GM12878 (cell line): ENCODE measurements around the gene ESR1.

Source experiments
- CREM ChIP-seq: IDR thresholded peaks from 2 replicates; pipeline ENCODE4 v1.6.1; 2014; ENCODE audit warnings: antibody characterized with exemption, low read depth
- EP300 ChIP-seq, 2 experiments: fragments of 150-350 bp in 1 of 2; IDR thresholded peaks; 2 replicates each; pipeline ENCODE4 v1.6.1; 2011 to 2012; ENCODE audit warnings: low read depth in 2 of 2, low read length in 2 of 2, borderline replicate concordance in 1 of 2, improper control_type of control experiment in 1 of 2, inconsistent platforms in 1 of 2; ENCODE audit not compliant: control insufficient read depth in 1 of 2
- FOXK2 ChIP-seq: fragments of 450-650 bp; IDR thresholded peaks from 2 replicates; pipeline ENCODE4 v1.6.1; 2017; ENCODE audit warnings: mild to moderate bottlenecking, moderate library complexity
- NFYB ChIP-seq: IDR thresholded peaks from 2 replicates; pipeline ENCODE4 v1.6.1; 2011; ENCODE audit warnings: low read depth, mild to moderate bottlenecking, low read length, improper control_type of control experiment, moderate library complexity; ENCODE audit not compliant: insufficient read depth
- NR2C1 ChIP-seq: fragments of 450-650 bp; IDR thresholded peaks from 2 replicates; pipeline ENCODE4 v1.6.1; 2017; ENCODE audit warnings: antibody characterized with exemption, mild to moderate bottlenecking, moderate library complexity
- NRF1 ChIP-seq: conservative IDR thresholded peaks from 2 replicates; pipeline ENCODE4 v1.6.1; 2011; ENCODE audit warnings: mild to moderate bottlenecking, low read depth, low read length, improper control_type of control experiment
- POLR2A ChIP-seq: IDR thresholded peaks from 2 replicates; pipeline ENCODE4 v1.6.1; 2011; ENCODE audit warnings: low read depth, mild to moderate bottlenecking, low read length
- POLR2AphosphoS2 ChIP-seq: IDR thresholded peaks from 2 replicates; pipeline ENCODE4 v1.6.1; 2011; ENCODE audit warnings: low read depth, mild to moderate bottlenecking, low read length, improper control_type of control experiment, moderate library complexity
- TAF1 ChIP-seq: IDR thresholded peaks from 2 replicates; pipeline ENCODE4 v1.6.1; 2011; ENCODE audit warnings: mild to moderate bottlenecking, low read depth, low read length, borderline replicate concordance
- YY1 ChIP-seq: IDR thresholded peaks from 2 replicates; pipeline ENCODE4 v1.6.1; 2011; ENCODE audit warnings: low read depth, mild to moderate bottlenecking, low read length
- TF ChIP-seq, protein P1 (sequence below), 3 experiments: IDR thresholded peaks in 2 of 3; conservative IDR thresholded peaks in 1 of 3; 2 replicates each; pipeline ENCODE4 v1.5.1; 2011; ENCODE audit warnings: low read depth in 3 of 3, low read length in 3 of 3, mild to moderate bottlenecking in 3 of 3, control low read depth in 2 of 3, moderate library complexity in 2 of 3, inconsistent platforms in 1 of 3, mixed read lengths in 1 of 3; ENCODE audit not compliant: control insufficient read depth in 2 of 3, insufficient read depth in 1 of 3; ENCODE audit errors: extremely low read depth in 1 of 3
- TF ChIP-seq, protein P2 (sequence below): IDR thresholded peaks from 2 replicates; pipeline ENCODE4 v1.6.1; 2011; ENCODE audit warnings: low read depth, mild to moderate bottlenecking, low read length, moderate library complexity, borderline replicate concordance; ENCODE audit errors: extremely low read depth

- TF ChIP-seq NRF1 (no peak), YY1 (no peak), CREM (no peak), NFYB (no peak), NR2C1 (no peak), EP300 (IDR thresholded peaks at IDR 0.05; ENCODE audit: borderline replicate concordance in 1 of 2, control insufficient read depth in 1 of 2, low read depth in 2 of 2, low read length in 2 of 2) (no peak), POLR2A (no peak), TAF1 (no peak), POLR2AphosphoS2 (no peak), FOXK2 (no peak)
- TF ChIP-seq, protein P1, sequence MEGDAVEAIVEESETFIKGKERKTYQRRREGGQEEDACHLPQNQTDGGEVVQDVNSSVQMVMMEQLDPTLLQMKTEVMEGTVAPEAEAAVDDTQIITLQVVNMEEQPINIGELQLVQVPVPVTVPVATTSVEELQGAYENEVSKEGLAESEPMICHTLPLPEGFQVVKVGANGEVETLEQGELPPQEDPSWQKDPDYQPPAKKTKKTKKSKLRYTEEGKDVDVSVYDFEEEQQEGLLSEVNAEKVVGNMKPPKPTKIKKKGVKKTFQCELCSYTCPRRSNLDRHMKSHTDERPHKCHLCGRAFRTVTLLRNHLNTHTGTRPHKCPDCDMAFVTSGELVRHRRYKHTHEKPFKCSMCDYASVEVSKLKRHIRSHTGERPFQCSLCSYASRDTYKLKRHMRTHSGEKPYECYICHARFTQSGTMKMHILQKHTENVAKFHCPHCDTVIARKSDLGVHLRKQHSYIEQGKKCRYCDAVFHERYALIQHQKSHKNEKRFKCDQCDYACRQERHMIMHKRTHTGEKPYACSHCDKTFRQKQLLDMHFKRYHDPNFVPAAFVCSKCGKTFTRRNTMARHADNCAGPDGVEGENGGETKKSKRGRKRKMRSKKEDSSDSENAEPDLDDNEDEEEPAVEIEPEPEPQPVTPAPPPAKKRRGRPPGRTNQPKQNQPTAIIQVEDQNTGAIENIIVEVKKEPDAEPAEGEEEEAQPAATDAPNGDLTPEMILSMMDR (IDR thresholded peaks at IDR 0.05 in 2 of 3, conservative IDR thresholded peaks at IDR 0.05 in 1 of 3; ENCODE audit: control insufficient read depth in 2 of 3, extremely low read depth in 1 of 3, insufficient read depth in 1 of 3, low read depth in 3 of 3, low read length in 3 of 3): no peak
- TF ChIP-seq, protein P2, sequence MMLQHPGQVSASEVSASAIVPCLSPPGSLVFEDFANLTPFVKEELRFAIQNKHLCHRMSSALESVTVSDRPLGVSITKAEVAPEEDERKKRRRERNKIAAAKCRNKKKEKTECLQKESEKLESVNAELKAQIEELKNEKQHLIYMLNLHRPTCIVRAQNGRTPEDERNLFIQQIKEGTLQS: no peak
Measured at GRCh38 chr6:151784441-151785214, 22.9 kb upstream of the ESR1 start.
